Loucy (cell line): ENCODE measurements around the gene CNTROB.
A peak's percentile ranks its signal among the peaks of the same experiment; 100 is the strongest.

ENCODE experiments used
- CTCF ChIP-seq: fragments of 200-600 bp; sonication (generic); conservative IDR thresholded peaks from 2 replicates; pipeline ENCODE4 v1.5.1; 2014; ENCODE audit warnings: mild to moderate bottlenecking, antibody characterized with exemption, low read length
- EZH2phosphoT487 ChIP-seq: fragments of 200-600 bp; IDR thresholded peaks from 2 replicates; pipeline ENCODE4 v1.6.1; 2018; ENCODE audit warnings: antibody characterized with exemption, mild to moderate bottlenecking, moderate library complexity, borderline replicate concordance

- TF ChIP-seq CTCF: peak; percentile 16; the same call in 1 of the 2 replicates
- no peak for TF ChIP-seq EZH2phosphoT487
Observed at GRCh38 chr17:7886227-7887037, 45.6 kb upstream of the CNTROB start.
